AG10803 (cell line): ENCODE data around the gene PCP4L1.

Source experiments
- DNase-seq: peaks from one replicate; pipeline ENCODE4 v3.0.0; 2010; ENCODE audit warnings: low read depth
- H3K4me3 ChIP-seq: 2 replicates; pipeline ENCODE4 v1.5.1; 2011; ENCODE audit warnings: mild to moderate bottlenecking, low read length, control low read depth
- TF ChIP-seq, protein P1 (sequence below): conservative IDR thresholded peaks from 2 replicates; pipeline ENCODE4 v1.5.1; 2011; ENCODE audit warnings: mild to moderate bottlenecking, low read length, control low read depth, inconsistent platforms

PCP4L1 gene

DNA sequence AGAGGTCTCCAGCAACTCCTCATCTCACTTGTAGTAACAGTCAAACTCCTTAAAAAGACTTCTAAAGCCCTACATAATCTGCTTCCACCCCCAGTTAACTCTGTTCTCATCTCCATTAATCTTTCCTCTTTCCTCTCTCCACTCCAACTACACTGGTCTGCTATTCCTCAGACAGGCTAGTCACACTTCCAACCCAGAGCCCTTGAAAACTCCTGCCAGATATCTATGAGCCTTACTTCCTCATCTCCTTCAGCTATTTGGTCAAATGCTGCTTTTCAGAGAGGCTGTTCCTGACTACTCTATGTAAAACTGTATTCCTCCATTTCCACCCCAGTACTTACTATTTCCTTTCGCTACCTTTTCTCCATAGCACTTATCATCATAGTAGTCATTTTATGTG is 24.4 kb downstream of the PCP4L1 start:
- TF ChIP-seq, protein P1, sequence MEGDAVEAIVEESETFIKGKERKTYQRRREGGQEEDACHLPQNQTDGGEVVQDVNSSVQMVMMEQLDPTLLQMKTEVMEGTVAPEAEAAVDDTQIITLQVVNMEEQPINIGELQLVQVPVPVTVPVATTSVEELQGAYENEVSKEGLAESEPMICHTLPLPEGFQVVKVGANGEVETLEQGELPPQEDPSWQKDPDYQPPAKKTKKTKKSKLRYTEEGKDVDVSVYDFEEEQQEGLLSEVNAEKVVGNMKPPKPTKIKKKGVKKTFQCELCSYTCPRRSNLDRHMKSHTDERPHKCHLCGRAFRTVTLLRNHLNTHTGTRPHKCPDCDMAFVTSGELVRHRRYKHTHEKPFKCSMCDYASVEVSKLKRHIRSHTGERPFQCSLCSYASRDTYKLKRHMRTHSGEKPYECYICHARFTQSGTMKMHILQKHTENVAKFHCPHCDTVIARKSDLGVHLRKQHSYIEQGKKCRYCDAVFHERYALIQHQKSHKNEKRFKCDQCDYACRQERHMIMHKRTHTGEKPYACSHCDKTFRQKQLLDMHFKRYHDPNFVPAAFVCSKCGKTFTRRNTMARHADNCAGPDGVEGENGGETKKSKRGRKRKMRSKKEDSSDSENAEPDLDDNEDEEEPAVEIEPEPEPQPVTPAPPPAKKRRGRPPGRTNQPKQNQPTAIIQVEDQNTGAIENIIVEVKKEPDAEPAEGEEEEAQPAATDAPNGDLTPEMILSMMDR, result no peak

GRCh38 chr1:161285113-161285512 is 26.6 kb downstream of the PCP4L1 start:
- no peak overlapping the region for H3K4me3 ChIP-seq
- TF ChIP-seq, protein P1, result no peak
- DNase-seq, result no peak

More for the DNA sequence above, 24.4 kb downstream of the PCP4L1 start:
- no peak overlapping the region for H3K4me3 ChIP-seq
- no peak for DNase-seq

- TF ChIP-seq, protein P1, result no peak
- no peak for DNase-seq
- H3K4me3 ChIP-seq, result no peak overlapping the region
Observed at GRCh38 chr1:161285521-161285920, 27.0 kb downstream of the PCP4L1 start.

DNA sequence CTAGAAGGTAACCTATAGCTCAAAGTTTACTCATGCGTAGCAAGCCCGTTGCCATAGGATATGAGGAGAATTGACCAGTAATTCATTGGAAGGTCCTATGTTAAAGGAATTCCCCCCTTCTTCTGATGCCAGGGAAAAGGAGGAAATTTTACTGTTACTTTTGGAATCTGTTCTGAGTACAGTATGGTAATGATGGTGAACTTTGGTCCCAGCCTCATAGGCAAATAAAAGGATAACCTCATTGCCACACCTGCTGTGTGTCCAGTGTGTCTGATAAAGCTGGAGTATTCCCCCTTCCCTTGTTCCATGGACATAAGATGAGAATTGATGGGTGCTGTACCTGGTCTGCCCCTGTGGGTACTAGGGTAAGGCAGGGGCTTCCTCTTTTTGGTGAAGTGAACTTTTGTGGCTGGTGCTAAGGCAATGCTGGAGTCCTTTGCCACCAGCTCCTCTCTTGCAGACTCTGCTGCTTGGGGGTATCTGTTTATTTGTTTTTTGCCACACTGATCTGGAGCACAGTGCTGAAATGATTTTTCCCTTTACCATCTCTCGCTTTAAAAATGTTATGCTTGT is 29.0 kb downstream of the PCP4L1 start:
- DNase-seq, result no peak
- TF ChIP-seq, protein P1, result no peak

GRCh38 chr1:161290779-161291178 is 32.2 kb downstream of the PCP4L1 start:
- no peak for DNase-seq
- TF ChIP-seq, protein P1, result no peak

More for the DNA sequence above, 29.0 kb downstream of the PCP4L1 start:
- no peak overlapping the region for H3K4me3 ChIP-seq

DNA sequence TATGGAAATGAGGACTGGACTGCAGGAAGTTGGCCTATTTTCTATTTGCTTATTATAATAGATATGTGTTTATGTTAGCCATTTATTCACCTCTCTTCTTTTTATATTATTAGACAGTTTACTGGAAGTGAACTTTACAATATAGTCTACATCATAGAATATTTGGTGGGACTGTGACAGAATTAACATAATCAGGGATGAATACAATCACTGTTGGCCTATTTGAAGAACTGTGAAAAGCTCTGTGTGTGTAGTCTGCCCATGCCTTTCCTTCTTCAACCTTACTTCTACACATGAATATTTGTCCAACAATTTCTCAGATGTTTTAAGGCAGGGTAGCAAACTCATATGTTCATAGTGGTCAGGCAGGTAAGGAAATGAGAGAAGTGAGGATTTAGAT is 38.9 kb downstream of the PCP4L1 start:
- no peak for DNase-seq
- H3K4me3 ChIP-seq, result no peak overlapping the region
- TF ChIP-seq, protein P1, result no peak

More at GRCh38 chr1:161290779-161291178, 32.2 kb downstream of the PCP4L1 start:
- no peak overlapping the region for H3K4me3 ChIP-seq

- TF ChIP-seq, protein P1, result no peak
- H3K4me3 ChIP-seq, result no peak overlapping the region
- no peak for DNase-seq
Observed at GRCh38 chr1:161298116-161298515, 39.6 kb downstream of the PCP4L1 start.
